K562 (cell line): ENCODE data around the gene DDAH1. TPM values are rescaled to one million over a fixed set of nuclear protein-coding genes. Genes with fewer than 3 reads are reported as not detected.

ENCODE experiments used
- ATAC-seq: fragments of 200-7000 bp; cut with Tn5 transposase; 3 replicates; pipeline ENCODE4 v1.9.1; 2020; ENCODE audit warnings: moderate library complexity
- BruUV-seq: library from RNA; stranded (reverse); fragments of 400-500 nt; replicated peaks from 2 replicates; lab custom pipeline; 2021; lab: Mats Ljungman, UMichigan
- CTCF ChIA-PET: fragments of 300-600 bp; formaldehyde crosslinking; extraction: SDS; loops from one replicate; lab custom pipeline; 2021; ENCODE audit warnings: low intra/inter-chr PET ratio; lab: Yijun Ruan, JAX
- POLR2A ChIA-PET: fragments of 300-600, 350-650 bp; sonication (Branson Sonifier 250); formaldehyde crosslinking; extraction: SDS; loops from one replicate; lab custom pipeline; 2021; ENCODE audit warnings: antibody characterized with exemption, inconsistent platforms; lab: Yijun Ruan, JAX
- DNase-seq, 4 experiments: peaks; one replicate each; pipeline versions ENCODE4 v3.0.0 to v3.0.0-alpha.2; 2011 to 2018; ENCODE audit warnings: low spot score in 3 of 4, mixed read lengths in 3 of 4; ENCODE audit errors: extremely low read depth in 1 of 4
- FAIRE-seq: peaks from 2 replicates; lab custom pipeline; 2011; peaks lifted over from hg19 to GRCh38; lab: Jason Lieb, UNC
- H2AFZ ChIP-seq: 2 replicates; pipeline ENCODE4 v1.6.0; 2011; ENCODE audit warnings: low read depth, low read length, control low read depth, inconsistent platforms
- H3K27ac ChIP-seq: fragments of 200-600 bp; 3 replicates; pipeline ENCODE4 v1.8.0; 2011; ENCODE audit warnings: low read depth, mild to moderate bottlenecking, control low read depth, inconsistent platforms, low read length, moderate library complexity, mixed read lengths; ENCODE audit errors: extremely low read depth
- H3K27me3 ChIP-seq, 2 experiments: fragments of 300-600 bp in 1 of 2; 2 replicates in 1 of 2; 3 replicates in 1 of 2; pipeline versions ENCODE4 v1.6.0 to v1.8.0; 2011; ENCODE audit warnings: inconsistent platforms in 2 of 2, low read length in 2 of 2, mild to moderate bottlenecking in 1 of 2, mixed read lengths in 1 of 2, moderate library complexity in 1 of 2; ENCODE audit not compliant: control insufficient read depth in 2 of 2, insufficient read depth in 2 of 2
- H3K36me3 ChIP-seq: fragments of 300-600 bp; 3 replicates; pipeline ENCODE4 v1.8.0; 2011; ENCODE audit warnings: mild to moderate bottlenecking, low read length, inconsistent platforms; ENCODE audit not compliant: control insufficient read depth, insufficient read depth
- H3K4me1 ChIP-seq, 2 experiments: fragments of 200-600 bp in 1 of 2; replicated peaks in 1 of 2; 2 replicates in 1 of 2; 3 replicates in 1 of 2; pipeline versions ENCODE4 v1.5.1 to v1.8.0; 2011; ENCODE audit warnings: inconsistent platforms in 2 of 2, low read length in 2 of 2, mild to moderate bottlenecking in 1 of 2, mixed read lengths in 1 of 2, moderate library complexity in 1 of 2; ENCODE audit not compliant: control insufficient read depth in 2 of 2, insufficient read depth in 2 of 2
- H3K4me2 ChIP-seq: 2 replicates; pipeline ENCODE4 v1.6.1; 2011; ENCODE audit warnings: low read length, control low read depth, inconsistent platforms, mixed read lengths; ENCODE audit not compliant: insufficient read depth
- H3K4me3 ChIP-seq: fragments of 200-600 bp; sonication (generic), shearing (Covaris generic); 2 replicates; pipeline ENCODE4 v1.5.1; 2016; ENCODE audit warnings: control low read depth, inconsistent platforms
- H3K79me2 ChIP-seq: fragments of 200-600 bp; 3 replicates; pipeline ENCODE4 v1.8.0; 2011; ENCODE audit warnings: low read length, inconsistent platforms; ENCODE audit not compliant: control insufficient read depth, insufficient read depth
- H3K9ac ChIP-seq, 2 experiments: 2 replicates each; pipeline versions ENCODE4 v1.6.0 to v1.6.1; 2011; ENCODE audit warnings: low read depth in 2 of 2, low read length in 2 of 2, control low read depth in 1 of 2, inconsistent platforms in 1 of 2, mild to moderate bottlenecking in 1 of 2, mixed read lengths in 1 of 2; ENCODE audit not compliant: insufficient read depth in 1 of 2
- H3K9me1 ChIP-seq: one replicate; pipeline ENCODE4 v1.6.0; 2011; ENCODE audit warnings: inconsistent platforms, mild to moderate bottlenecking, low read length, moderate library complexity; ENCODE audit not compliant: control insufficient read depth, insufficient read depth
- H3K9me3 ChIP-seq: replicated peaks from 2 replicates; pipeline ENCODE4 v1.5.1; 2011; ENCODE audit warnings: low read depth, low read length, inconsistent platforms; ENCODE audit not compliant: control insufficient read depth, insufficient read depth
- H4K20me1 ChIP-seq: replicated peaks from 2 replicates; pipeline ENCODE4 v1.6.1; 2011; ENCODE audit warnings: low read length, inconsistent platforms, mixed read lengths; ENCODE audit not compliant: control insufficient read depth, insufficient read depth
- AFF4 ChIP-seq: sonication (generic); formaldehyde crosslinking; IDR thresholded peaks from 2 replicates; pipeline ENCODE4 v1.8.0; 2023; ENCODE audit warnings: mild to moderate bottlenecking, missing genetic modification reagents
- ATF7 ChIP-seq: fragments of 450-650 bp; IDR thresholded peaks from 2 replicates; pipeline ENCODE4 v1.7.1; 2014; ENCODE audit warnings: mild to moderate bottlenecking, moderate library complexity
- BDP1 ChIP-seq: IDR thresholded peaks from 3 replicates; pipeline ENCODE4 v1.6.1; 2011; ENCODE audit not compliant: insufficient read length, insufficient read depth
- FOS ChIP-seq: IDR thresholded peaks from 3 replicates; pipeline ENCODE4 v1.6.1; 2011; ENCODE audit not compliant: insufficient read length; ENCODE audit errors: extremely low read depth
- IRF1 ChIP-seq: sonication (generic); formaldehyde crosslinking; IDR thresholded peaks from 2 replicates; pipeline ENCODE4 v1.8.0; 2022; ENCODE audit warnings: missing genetic modification reagents, mild to moderate bottlenecking, borderline replicate concordance
- KLF16 ChIP-seq: IDR thresholded peaks from 2 replicates; pipeline ENCODE4 v1.6.1; 2016; ENCODE audit warnings: antibody characterized with exemption
- NRF1 ChIP-seq, 2 experiments: fragments of 450-650 bp; IDR thresholded peaks in 1 of 2; conservative IDR thresholded peaks in 1 of 2; 2 replicates each; pipeline ENCODE4 v1.6.1; 2014; ENCODE audit warnings: mild to moderate bottlenecking in 2 of 2
- ZNF165 ChIP-seq: fragments of 250-450 bp; sonication (Bioruptor Pico); IDR thresholded peaks from 2 replicates; pipeline ENCODE4 v1.4.0; 2020; ENCODE audit warnings: borderline replicate concordance
- ZNF507 ChIP-seq: conservative IDR thresholded peaks from 2 replicates; pipeline ENCODE4 v1.6.1; 2017; ENCODE audit warnings: missing genetic modification characterization, missing compliant biosample characterization
- WGBS: fragments of 100-300 bp; shearing (Covaris generic); methylation state at CpG from one replicate; pipeline ENCODE4 v1.1.6; 2016; ENCODE audit warnings: low coverage, mixed read lengths; ENCODE audit not compliant: insufficient coverage; ENCODE audit errors: missing lambda C conversion rate; 5-methylcytosine and 5-hydroxymethylcytosine counted together
- in situ Hi-C: fragments of 300-500 bp; cut with MboI; formaldehyde crosslinking; loops from 4 replicates; pipeline ENCODE4 v1.15.0; 2018; ENCODE audit warnings: inconsistent platforms, mixed read lengths
- intact Hi-C: fragments of 100-400 bp; cut with micrococcal nuclease; formaldehyde crosslinking; loops from 2 replicates; pipeline ENCODE4 v1.14.2; 2022
- polyA plus RNA-seq, 8 experiments: library from polyadenylated mRNA; depleted of rRNA in 4 of 8; stranded (reverse) in 5 of 8; unstranded in 3 of 8; fragments of >200 nt; fragmentation: Nextera tagmentation in 2 of 8; fragmentation: Illumina TruSeq in 1 of 8; extraction: Ambion mirVana in 2 of 8; extraction: Trizol in 1 of 8; gene quantifications; 2 replicates each; pipeline versions ENCODE4 v1.2.1 to v1.2.3, GENCODE V29; 2011 to 2014; ENCODE audit warnings: inconsistent platforms in 1 of 8, missing spikeins in 1 of 8
- total RNA-seq, 7 experiments: library from RNA; depleted of rRNA in 6 of 7; stranded (reverse); fragments of >200 nt in 6 of 7; fragmentation: Illumina TruSeq in 2 of 7; extraction: Trizol in 2 of 7; gene quantifications; 2 replicates each; pipeline versions ENCODE4 v1.2.1 to v1.2.3, GENCODE V29; 2011 to 2021; ENCODE audit warnings: low replicate concordance in 1 of 7

Gene DDAH1
- total and polyA plus RNA-seq, 9 of the 15 experiments (the other 6 are each of a cell fraction or from before 2014, with no cell fraction given): 0.04 to 0.24 (median 0.10) TPM

GRCh38 chr1:85427331-85427730 is 37.6 kb downstream of the DDAH1 start:
- BruUV-seq: no TSS peak
- ChIA-PET POLR2A (no interaction called here), CTCF (no interaction called here)
- Histone ChIP-seq H3K36me3 (no peaks in the 10 kb centered on the region), H3K4me2 (no peak overlapping the region), H3K9ac (no peak overlapping the region), H3K9me1 (no peaks in the 10 kb centered on the region), H3K4me1 (no peaks in the 10 kb centered on the region), H3K79me2 (no peaks in the 10 kb centered on the region), H2AFZ (no peak overlapping the region), H3K9me3 (no peaks in the 10 kb centered on the region), H3K27ac (no peak overlapping the region), H3K27me3 (no peaks in the 10 kb centered on the region), H4K20me1 (no peaks in the 10 kb centered on the region), H3K4me3 (no peak overlapping the region)
- intact Hi-C loops (no loop called here), in situ Hi-C loops (no loop called here)
- no peak for ATAC-seq
- no peak for FAIRE-seq
- WGBS: 0% methylated on average over 1 of the region's 1 CpG
- no peak for DNase-seq
- TF ChIP-seq ZNF507 (tag) (no peak), ATF7 (no peak), ZNF165 (CRISPR knock-in tag) (no peak), NRF1 (conservative IDR thresholded peaks at IDR 0.05 in 1 of 2, IDR thresholded peaks at IDR 0.05 in 1 of 2) (no peak), FOS (no peak), AFF4 (no peak), KLF16 (no peak), IRF1 (CRISPR knock-in tag) (no peak), BDP1 (no peak)
